Panc1 (cell line): ENCODE measurements around the gene ILDR1. TPM values are rescaled to one million over a fixed set of nuclear protein-coding genes. Genes with fewer than 3 reads are reported as not detected.

ENCODE experiments used
- ATAC-seq: fragments of 200-7000 bp; cut with Tn5 transposase; 2 replicates; pipeline ENCODE4 v1.9.1; 2020; ENCODE audit warnings: mild to moderate bottlenecking, moderate library complexity
- BruUV-seq: library from RNA; stranded (reverse); fragments of 400-500 nt; replicated peaks from 2 replicates; lab custom pipeline; 2021; lab: Mats Ljungman, UMichigan
- CTCF ChIA-PET: fragments of 300-600 bp; sonication (Branson Sonifier 250); formaldehyde crosslinking; loops from one replicate; lab custom pipeline; 2022; ENCODE audit warnings: antibody characterized with exemption; lab: Charles Lee
- POLR2A ChIA-PET: fragments of 300-600 bp; sonication (Branson Sonifier 250); formaldehyde crosslinking; loops from one replicate; lab custom pipeline; 2022; ENCODE audit warnings: antibody characterized with exemption; lab: Charles Lee
- DNase-seq: peaks from one replicate; pipeline ENCODE4 v3.0.0-alpha.2; 2010; ENCODE audit warnings: low read depth, low spot score
- H3K27ac ChIP-seq: 2 replicates; pipeline ENCODE4 v1.5.1; 2011; ENCODE audit warnings: mild to moderate bottlenecking, low read length, inconsistent platforms
- H3K27me3 ChIP-seq: fragments of 200-500 bp; sonication (Bioruptor generic); 2 replicates; pipeline ENCODE4 v1.6.0; 2014; ENCODE audit warnings: low read length, inconsistent platforms; ENCODE audit not compliant: control insufficient read depth, insufficient read depth
- H3K36me3 ChIP-seq: fragments of 200-500 bp; sonication (Bioruptor generic); 2 replicates; pipeline ENCODE4 v1.5.1; 2014; ENCODE audit warnings: inconsistent platforms, mild to moderate bottlenecking, low read length, moderate library complexity; ENCODE audit not compliant: control insufficient read depth, insufficient read depth
- H3K4me1 ChIP-seq: 2 replicates; pipeline ENCODE4 v1.5.1; 2011; ENCODE audit warnings: inconsistent platforms, mild to moderate bottlenecking, low read length, moderate library complexity; ENCODE audit not compliant: control insufficient read depth, insufficient read depth
- H3K4me3 ChIP-seq, 2 experiments: 2 replicates each; pipeline ENCODE4 v1.5.1; 2011 to 2012; ENCODE audit warnings: low read depth in 2 of 2, low read length in 2 of 2, mild to moderate bottlenecking in 2 of 2, inconsistent platforms in 1 of 2, moderate library complexity in 1 of 2
- H3K9me3 ChIP-seq: fragments of 200-500 bp; sonication (Bioruptor generic); 2 replicates; pipeline ENCODE4 v1.5.1; 2014; ENCODE audit warnings: low read depth, mild to moderate bottlenecking, inconsistent platforms, low read length, moderate library complexity; ENCODE audit not compliant: control insufficient read depth, insufficient read depth
- CTCF ChIP-seq: fragments of 450-650 bp; IDR thresholded peaks from 2 replicates; pipeline ENCODE4 v1.5.1; 2017; ENCODE audit warnings: mild to moderate bottlenecking
- POLR2AphosphoS5 ChIP-seq: IDR thresholded peaks from 2 replicates; pipeline ENCODE4 v1.6.1; 2012; ENCODE audit warnings: mild to moderate bottlenecking, low read depth, low read length, moderate library complexity
- SIN3A ChIP-seq: IDR thresholded peaks from 2 replicates; pipeline ENCODE4 v1.6.1; 2012; ENCODE audit warnings: low read depth, mild to moderate bottlenecking, low read length, moderate library complexity, borderline replicate concordance; ENCODE audit not compliant: insufficient read depth
- TCF7L2 ChIP-seq: IDR thresholded peaks from 2 replicates; pipeline ENCODE4 v1.6.1; 2011; ENCODE audit warnings: mild to moderate bottlenecking, low read depth, low read length, inconsistent platforms
- in situ Hi-C: cut with HindIII; loops from 2 replicates; pipeline ENCODE4 v1.10.0; 2016; ENCODE audit warnings: low sequenced_read_pairs, low pct_unique_long_range_greater_than_20kb
- intact Hi-C: fragments of 100-400 bp; cut with micrococcal nuclease; formaldehyde crosslinking; loops from one replicate; pipeline ENCODE4 v1.10.0; 2022; ENCODE audit not compliant: unreplicated experiment
- total RNA-seq: library from RNA; stranded (reverse); gene quantifications from one replicate; pipeline ENCODE4 v1.2.1, GENCODE V29; 2021; ENCODE audit not compliant: unreplicated experiment
- TF ChIP-seq, protein P1 (sequence below), 2 experiments: IDR thresholded peaks; 2 replicates each; pipeline ENCODE4 v1.6.1; 2011 to 2012; ENCODE audit warnings: low read depth in 2 of 2, control low read depth in 1 of 2, low read length in 1 of 2, mild to moderate bottlenecking in 1 of 2, moderate library complexity in 1 of 2; ENCODE audit not compliant: insufficient read depth in 1 of 2

The ILDR1 gene
- total RNA-seq, 1 experiment from 2014 or later: not detected

GRCh38 chr3:122030381-122031122, 8.5 kb upstream of the ILDR1 start:
- in situ Hi-C loops (no loop called here), intact Hi-C loops (no loop called here)
- TF ChIP-seq, protein P1, sequence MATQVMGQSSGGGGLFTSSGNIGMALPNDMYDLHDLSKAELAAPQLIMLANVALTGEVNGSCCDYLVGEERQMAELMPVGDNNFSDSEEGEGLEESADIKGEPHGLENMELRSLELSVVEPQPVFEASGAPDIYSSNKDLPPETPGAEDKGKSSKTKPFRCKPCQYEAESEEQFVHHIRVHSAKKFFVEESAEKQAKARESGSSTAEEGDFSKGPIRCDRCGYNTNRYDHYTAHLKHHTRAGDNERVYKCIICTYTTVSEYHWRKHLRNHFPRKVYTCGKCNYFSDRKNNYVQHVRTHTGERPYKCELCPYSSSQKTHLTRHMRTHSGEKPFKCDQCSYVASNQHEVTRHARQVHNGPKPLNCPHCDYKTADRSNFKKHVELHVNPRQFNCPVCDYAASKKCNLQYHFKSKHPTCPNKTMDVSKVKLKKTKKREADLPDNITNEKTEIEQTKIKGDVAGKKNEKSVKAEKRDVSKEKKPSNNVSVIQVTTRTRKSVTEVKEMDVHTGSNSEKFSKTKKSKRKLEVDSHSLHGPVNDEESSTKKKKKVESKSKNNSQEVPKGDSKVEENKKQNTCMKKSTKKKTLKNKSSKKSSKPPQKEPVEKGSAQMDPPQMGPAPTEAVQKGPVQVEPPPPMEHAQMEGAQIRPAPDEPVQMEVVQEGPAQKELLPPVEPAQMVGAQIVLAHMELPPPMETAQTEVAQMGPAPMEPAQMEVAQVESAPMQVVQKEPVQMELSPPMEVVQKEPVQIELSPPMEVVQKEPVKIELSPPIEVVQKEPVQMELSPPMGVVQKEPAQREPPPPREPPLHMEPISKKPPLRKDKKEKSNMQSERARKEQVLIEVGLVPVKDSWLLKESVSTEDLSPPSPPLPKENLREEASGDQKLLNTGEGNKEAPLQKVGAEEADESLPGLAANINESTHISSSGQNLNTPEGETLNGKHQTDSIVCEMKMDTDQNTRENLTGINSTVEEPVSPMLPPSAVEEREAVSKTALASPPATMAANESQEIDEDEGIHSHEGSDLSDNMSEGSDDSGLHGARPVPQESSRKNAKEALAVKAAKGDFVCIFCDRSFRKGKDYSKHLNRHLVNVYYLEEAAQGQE (IDR thresholded peaks at IDR 0.05; ENCODE audit: insufficient read depth in 1 of 2, low read depth in 2 of 2, low read length in 1 of 2): no peak
- no peak for TF ChIP-seq POLR2AphosphoS5
- no peak for TF ChIP-seq TCF7L2
- no peak for TF ChIP-seq CTCF
- no peak for TF ChIP-seq SIN3A
- no peak overlapping the region for H3K4me3 ChIP-seq
- peaks cover 3% of the 10 kb centered on the region for H3K27me3 ChIP-seq
- ChIA-PET CTCF (interaction anchor here (0.5 kb wide), 1 partner anchor 412 kb away, joined by 4 read pairs; no protein-coding TSS in a partner anchor), POLR2A (no interaction called here)
- no peaks in the 10 kb centered on the region for H3K36me3 ChIP-seq
- ATAC-seq (no peak), DNase-seq (no peak)
- H3K27ac ChIP-seq: no peak overlapping the region
- BruUV-seq: no TSS peak
- no peaks in the 10 kb centered on the region for H3K4me1 ChIP-seq
- no peaks in the 10 kb centered on the region for H3K9me3 ChIP-seq

DNA sequence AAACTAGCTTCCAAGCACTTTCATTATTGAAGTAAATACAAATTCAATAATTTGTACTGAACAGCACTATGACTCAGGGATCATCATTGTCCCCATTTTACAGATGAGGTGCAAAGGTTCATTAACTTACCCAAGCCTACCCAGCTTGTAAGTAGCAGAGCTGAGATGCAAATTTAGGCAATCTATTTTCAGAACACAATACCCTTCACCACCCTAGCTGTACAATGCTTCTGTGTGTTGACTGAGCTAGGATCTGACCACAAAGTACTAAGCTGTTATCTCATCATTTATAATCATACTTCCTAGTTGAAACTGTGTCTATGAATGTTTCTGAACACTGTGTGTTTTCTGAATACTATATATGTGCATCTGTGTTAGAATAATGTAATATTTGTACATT, 3.2 kb upstream of the ILDR1 start:
- Histone ChIP-seq H3K4me1 (no peaks in the 10 kb centered on the region), H3K27ac (no peak overlapping the region), H3K27me3 (peaks cover 17% of the 10 kb centered on the region), H3K36me3 (no peaks in the 10 kb centered on the region), H3K4me3 (no peak overlapping the region), H3K9me3 (no peaks in the 10 kb centered on the region)
- ChIA-PET POLR2A (no interaction called here), CTCF (no interaction called here)
- no peak for TF ChIP-seq SIN3A
- TF ChIP-seq CTCF: no peak
- no peak for TF ChIP-seq TCF7L2
- intact Hi-C loops: no loop called here
- no TSS peak for BruUV-seq
- in situ Hi-C loops: no loop called here
- DNase-seq (no peak), ATAC-seq (no peak)
